Measurements from ENCODE around the gene MISP.

DNA sequence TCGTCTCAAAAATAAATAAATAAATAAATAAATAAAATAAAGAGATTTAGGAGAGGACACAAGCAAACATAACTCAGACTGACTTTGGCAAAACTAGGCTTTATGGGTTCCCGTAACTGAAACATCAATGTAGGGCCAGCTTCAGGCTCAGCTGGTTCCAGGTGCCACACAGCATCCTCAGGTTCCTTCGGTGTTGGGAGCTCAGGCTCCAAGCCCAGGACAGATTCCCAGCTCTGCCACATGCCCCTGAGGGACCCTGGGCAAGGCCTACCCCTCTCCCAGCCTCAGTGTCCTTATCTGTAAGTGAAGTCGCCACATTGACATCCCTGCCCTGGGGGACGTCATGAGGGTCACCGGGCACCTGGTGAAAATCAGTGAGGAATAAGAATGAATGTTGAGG lies 18.7 kb downstream of the MISP start:
- TF ChIP-seq, protein P1, sequence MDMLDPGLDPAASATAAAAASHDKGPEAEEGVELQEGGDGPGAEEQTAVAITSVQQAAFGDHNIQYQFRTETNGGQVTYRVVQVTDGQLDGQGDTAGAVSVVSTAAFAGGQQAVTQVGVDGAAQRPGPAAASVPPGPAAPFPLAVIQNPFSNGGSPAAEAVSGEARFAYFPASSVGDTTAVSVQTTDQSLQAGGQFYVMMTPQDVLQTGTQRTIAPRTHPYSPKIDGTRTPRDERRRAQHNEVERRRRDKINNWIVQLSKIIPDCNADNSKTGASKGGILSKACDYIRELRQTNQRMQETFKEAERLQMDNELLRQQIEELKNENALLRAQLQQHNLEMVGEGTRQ (CRISPR knock-in tag; IDR thresholded peaks at IDR 0.05), result no peak
- TF ChIP-seq, protein P2, sequence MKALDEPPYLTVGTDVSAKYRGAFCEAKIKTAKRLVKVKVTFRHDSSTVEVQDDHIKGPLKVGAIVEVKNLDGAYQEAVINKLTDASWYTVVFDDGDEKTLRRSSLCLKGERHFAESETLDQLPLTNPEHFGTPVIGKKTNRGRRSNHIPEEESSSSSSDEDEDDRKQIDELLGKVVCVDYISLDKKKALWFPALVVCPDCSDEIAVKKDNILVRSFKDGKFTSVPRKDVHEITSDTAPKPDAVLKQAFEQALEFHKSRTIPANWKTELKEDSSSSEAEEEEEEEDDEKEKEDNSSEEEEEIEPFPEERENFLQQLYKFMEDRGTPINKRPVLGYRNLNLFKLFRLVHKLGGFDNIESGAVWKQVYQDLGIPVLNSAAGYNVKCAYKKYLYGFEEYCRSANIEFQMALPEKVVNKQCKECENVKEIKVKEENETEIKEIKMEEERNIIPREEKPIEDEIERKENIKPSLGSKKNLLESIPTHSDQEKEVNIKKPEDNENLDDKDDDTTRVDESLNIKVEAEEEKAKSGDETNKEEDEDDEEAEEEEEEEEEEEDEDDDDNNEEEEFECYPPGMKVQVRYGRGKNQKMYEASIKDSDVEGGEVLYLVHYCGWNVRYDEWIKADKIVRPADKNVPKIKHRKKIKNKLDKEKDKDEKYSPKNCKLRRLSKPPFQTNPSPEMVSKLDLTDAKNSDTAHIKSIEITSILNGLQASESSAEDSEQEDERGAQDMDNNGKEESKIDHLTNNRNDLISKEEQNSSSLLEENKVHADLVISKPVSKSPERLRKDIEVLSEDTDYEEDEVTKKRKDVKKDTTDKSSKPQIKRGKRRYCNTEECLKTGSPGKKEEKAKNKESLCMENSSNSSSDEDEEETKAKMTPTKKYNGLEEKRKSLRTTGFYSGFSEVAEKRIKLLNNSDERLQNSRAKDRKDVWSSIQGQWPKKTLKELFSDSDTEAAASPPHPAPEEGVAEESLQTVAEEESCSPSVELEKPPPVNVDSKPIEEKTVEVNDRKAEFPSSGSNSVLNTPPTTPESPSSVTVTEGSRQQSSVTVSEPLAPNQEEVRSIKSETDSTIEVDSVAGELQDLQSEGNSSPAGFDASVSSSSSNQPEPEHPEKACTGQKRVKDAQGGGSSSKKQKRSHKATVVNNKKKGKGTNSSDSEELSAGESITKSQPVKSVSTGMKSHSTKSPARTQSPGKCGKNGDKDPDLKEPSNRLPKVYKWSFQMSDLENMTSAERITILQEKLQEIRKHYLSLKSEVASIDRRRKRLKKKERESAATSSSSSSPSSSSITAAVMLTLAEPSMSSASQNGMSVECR (CRISPR knock-in tag; IDR thresholded peaks at IDR 0.05; ENCODE audit: borderline replicate concordance), result no peak
- TF ChIP-seq, protein P3, sequence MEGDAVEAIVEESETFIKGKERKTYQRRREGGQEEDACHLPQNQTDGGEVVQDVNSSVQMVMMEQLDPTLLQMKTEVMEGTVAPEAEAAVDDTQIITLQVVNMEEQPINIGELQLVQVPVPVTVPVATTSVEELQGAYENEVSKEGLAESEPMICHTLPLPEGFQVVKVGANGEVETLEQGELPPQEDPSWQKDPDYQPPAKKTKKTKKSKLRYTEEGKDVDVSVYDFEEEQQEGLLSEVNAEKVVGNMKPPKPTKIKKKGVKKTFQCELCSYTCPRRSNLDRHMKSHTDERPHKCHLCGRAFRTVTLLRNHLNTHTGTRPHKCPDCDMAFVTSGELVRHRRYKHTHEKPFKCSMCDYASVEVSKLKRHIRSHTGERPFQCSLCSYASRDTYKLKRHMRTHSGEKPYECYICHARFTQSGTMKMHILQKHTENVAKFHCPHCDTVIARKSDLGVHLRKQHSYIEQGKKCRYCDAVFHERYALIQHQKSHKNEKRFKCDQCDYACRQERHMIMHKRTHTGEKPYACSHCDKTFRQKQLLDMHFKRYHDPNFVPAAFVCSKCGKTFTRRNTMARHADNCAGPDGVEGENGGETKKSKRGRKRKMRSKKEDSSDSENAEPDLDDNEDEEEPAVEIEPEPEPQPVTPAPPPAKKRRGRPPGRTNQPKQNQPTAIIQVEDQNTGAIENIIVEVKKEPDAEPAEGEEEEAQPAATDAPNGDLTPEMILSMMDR (IDR thresholded peaks at IDR 0.05), result no peak
- TF ChIP-seq, protein P4, sequence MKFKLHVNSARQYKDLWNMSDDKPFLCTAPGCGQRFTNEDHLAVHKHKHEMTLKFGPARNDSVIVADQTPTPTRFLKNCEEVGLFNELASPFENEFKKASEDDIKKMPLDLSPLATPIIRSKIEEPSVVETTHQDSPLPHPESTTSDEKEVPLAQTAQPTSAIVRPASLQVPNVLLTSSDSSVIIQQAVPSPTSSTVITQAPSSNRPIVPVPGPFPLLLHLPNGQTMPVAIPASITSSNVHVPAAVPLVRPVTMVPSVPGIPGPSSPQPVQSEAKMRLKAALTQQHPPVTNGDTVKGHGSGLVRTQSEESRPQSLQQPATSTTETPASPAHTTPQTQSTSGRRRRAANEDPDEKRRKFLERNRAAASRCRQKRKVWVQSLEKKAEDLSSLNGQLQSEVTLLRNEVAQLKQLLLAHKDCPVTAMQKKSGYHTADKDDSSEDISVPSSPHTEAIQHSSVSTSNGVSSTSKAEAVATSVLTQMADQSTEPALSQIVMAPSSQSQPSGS (CRISPR knock-in tag; IDR thresholded peaks at IDR 0.05; ENCODE audit: borderline replicate concordance, low read depth), result no peak
- no peak for TF ChIP-seq ZNF232 (CRISPR knock-in tag; IDR thresholded peaks at IDR 0.05)
- no peak for TF ChIP-seq ZNF263 (CRISPR knock-in tag; IDR thresholded peaks at IDR 0.05; ENCODE audit: low read depth)
